Measurements from ENCODE around the gene DPP6.

The DPP6 gene

DNA sequence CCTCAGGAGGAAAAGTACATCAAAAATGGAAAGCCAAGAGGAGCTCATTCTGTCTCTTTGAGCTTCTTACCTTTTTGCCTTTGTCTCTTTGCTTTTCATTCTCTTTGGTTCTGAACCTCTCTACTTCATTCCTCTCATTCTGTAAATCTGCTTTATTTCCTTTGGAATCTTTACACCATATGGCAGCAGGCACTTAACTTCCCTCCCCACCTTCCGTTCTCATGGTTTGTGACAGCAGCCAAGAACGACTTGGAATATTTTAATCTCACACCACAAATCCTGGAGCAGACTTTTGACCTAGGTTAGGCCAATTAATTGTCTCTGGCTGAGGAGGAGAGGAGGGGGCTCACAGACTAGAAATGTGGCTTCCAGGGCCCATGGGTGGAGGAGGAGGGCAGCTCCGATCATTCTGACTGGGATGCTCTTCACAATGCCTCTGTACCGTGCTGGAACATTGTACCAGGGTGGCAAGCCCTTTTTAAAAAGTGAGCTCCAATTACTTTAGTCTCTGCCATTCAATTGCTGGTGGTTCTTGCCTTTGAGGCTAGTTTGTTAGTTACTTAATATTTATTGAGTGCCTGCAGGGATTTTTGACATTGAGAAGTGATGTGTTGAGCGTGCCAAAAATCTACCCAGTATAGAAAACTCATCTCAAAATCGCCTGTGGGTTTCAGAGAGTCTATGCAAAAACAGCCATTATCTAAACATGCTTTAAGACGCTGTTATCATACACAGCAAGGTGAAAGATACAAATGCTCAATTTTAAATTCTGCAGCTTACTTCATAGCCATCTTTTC, 386.6 kb downstream of the DPP6 start:
- DNase-seq (ENCODE audit: low read depth, low spot score) = no peak
- no peak overlapping the region for H3K4me3 ChIP-seq (ENCODE audit: low read depth, low read length)
- ChIA-PET CTCF (no interaction called here), POLR2A (no interaction called here)
- TF ChIP-seq, protein P1, sequence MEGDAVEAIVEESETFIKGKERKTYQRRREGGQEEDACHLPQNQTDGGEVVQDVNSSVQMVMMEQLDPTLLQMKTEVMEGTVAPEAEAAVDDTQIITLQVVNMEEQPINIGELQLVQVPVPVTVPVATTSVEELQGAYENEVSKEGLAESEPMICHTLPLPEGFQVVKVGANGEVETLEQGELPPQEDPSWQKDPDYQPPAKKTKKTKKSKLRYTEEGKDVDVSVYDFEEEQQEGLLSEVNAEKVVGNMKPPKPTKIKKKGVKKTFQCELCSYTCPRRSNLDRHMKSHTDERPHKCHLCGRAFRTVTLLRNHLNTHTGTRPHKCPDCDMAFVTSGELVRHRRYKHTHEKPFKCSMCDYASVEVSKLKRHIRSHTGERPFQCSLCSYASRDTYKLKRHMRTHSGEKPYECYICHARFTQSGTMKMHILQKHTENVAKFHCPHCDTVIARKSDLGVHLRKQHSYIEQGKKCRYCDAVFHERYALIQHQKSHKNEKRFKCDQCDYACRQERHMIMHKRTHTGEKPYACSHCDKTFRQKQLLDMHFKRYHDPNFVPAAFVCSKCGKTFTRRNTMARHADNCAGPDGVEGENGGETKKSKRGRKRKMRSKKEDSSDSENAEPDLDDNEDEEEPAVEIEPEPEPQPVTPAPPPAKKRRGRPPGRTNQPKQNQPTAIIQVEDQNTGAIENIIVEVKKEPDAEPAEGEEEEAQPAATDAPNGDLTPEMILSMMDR (IDR thresholded peaks at IDR 0.05; ENCODE audit: insufficient read depth, low read length, missing control alignments) = no peak

DNA sequence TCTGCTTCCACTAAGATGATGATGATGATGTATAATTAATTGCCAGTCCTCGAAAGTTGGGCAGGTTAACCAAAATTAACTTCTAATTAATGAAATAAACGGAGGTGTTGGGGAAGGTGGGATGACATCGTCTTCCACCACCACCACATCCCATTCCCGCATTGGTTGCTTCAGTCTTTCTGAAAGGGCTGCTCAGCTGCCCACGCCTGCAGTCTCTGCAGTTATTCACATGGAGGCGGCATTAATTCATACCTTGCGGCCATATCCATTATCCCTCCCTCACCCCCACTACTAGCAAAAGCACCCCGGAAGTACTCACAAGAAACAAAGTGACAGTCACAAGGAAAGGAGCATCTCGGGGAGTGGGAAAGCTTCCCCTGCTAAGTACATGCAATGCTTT, 387.9 kb downstream of the DPP6 start:
- no peak overlapping the region for H3K4me3 ChIP-seq (ENCODE audit: low read depth, low read length)
- TF ChIP-seq, protein P1 (IDR thresholded peaks at IDR 0.05; ENCODE audit: insufficient read depth, low read length, missing control alignments) = no peak
- POLR2A ChIA-PET = no interaction called here
- CTCF ChIA-PET = no interaction called here
- no peak for DNase-seq (ENCODE audit: low read depth, low spot score)

DNA sequence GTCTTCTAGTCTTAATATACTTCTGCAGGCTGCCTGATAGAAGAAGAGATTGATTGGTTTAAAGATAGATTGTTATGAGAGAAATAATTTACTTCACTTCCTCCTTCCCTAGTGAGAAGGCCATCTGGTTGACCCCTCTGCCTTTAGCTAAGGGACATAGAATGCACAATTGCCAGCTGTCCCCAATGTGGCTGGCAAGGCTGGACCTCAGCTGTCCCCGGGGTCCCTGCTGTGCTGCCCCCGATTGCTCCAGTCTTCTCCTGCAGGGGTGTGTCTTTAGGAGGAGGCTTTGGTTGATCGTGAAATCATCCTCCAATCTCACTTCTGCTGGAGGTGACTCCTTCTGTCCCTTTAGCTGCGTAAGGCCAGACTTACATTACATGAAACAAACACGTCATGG, 388.5 kb downstream of the DPP6 start:
- ChIA-PET CTCF (no interaction called here), POLR2A (no interaction called here)
- TF ChIP-seq, protein P1 (IDR thresholded peaks at IDR 0.05; ENCODE audit: insufficient read depth, low read length, missing control alignments) = no peak
- no peak overlapping the region for H3K4me3 ChIP-seq (ENCODE audit: low read depth, low read length)
- DNase-seq (ENCODE audit: low read depth, low spot score) = no peak

DNA sequence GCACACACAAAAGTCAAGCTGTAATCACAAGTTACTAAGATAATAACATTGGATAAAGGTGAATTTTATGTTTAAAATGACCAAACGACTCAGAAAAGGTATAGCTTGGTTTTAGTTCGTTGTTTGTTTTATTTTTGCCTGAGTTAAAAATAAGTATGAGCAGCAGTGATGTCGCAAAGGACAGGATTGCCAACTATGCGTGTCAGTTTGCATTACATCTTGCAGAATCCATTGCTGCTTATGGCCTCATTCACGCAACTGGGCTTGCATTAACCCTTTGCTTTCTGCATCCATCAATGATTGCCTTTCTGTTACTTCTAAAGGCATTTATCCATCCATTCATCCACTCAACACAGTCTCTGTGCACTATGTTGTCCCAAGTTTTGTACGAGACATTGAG, 389.6 kb downstream of the DPP6 start:
- ChIA-PET CTCF (no interaction called here), POLR2A (no interaction called here)
- no peak for DNase-seq (ENCODE audit: low read depth, low spot score)
- TF ChIP-seq, protein P1 (IDR thresholded peaks at IDR 0.05; ENCODE audit: insufficient read depth, low read length, missing control alignments) = no peak
- no peak overlapping the region for H3K4me3 ChIP-seq (ENCODE audit: low read depth, low read length)

DNA sequence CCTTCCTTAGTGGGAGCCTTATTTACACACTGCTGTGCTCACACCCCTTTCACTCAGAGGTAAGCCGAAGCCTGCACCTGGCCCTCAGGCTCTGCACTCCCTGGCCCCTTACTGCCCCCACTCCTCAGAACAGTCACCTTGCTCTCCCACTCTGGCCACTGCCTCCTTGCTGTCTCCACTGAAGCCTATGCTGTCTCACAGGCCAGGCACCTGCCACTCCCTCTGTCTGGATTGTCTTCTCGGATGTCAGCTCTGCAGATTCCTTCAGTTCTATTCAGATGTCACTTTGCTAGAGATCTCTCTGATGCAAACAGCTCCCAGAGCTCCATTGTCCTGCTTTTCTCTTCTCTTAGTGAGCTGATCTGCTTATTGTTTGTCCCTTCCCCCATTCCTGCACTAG, 390.7 kb downstream of the DPP6 start:
- H3K4me3 ChIP-seq (ENCODE audit: low read depth, low read length) = no peak overlapping the region
- POLR2A ChIA-PET = no interaction called here
- DNase-seq (ENCODE audit: low read depth, low spot score) = no peak
- TF ChIP-seq, protein P1 (IDR thresholded peaks at IDR 0.05; ENCODE audit: insufficient read depth, low read length, missing control alignments) = no peak
- CTCF ChIA-PET = no interaction called here

DNA sequence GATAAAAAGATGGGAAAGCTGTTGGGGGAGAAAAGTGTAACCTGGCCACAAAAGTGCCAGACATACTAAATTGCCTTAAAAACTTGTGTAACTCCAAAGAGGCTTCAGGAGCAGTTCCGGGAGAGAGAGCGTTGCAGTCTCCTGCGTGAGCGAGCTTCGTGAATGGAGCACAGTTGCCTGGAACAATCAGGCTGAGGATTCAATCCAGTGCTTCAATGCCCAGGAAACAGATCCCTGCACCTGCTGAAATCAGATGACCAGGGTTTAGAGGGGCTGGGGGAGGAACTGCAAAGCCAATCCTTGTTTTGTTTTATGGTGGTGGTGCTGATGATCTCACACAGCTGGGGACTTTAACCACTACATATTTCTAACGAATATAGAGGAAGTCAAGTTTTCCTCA, 398.3 kb downstream of the DPP6 start:
- CTCF ChIA-PET = no interaction called here
- TF ChIP-seq, protein P1 (IDR thresholded peaks at IDR 0.05; ENCODE audit: insufficient read depth, low read length, missing control alignments) = no peak
- DNase-seq (ENCODE audit: low read depth, low spot score) = no peak
- POLR2A ChIA-PET = no interaction called here
- no peak overlapping the region for H3K4me3 ChIP-seq (ENCODE audit: low read depth, low read length)
